Endothelial cell of umbilical vein (primary cell): ENCODE results near the gene STYK1. TPM values are rescaled to one million over a fixed set of nuclear protein-coding genes. Genes with fewer than 3 reads are reported as not detected.

ENCODE experiments used
- BruUV-seq: library from RNA; stranded (reverse); fragments of 400-500 nt; replicated peaks from 2 replicates; lab custom pipeline; 2021; lab: Mats Ljungman, UMichigan
- CTCF ChIA-PET: fragments of 300-600, 350-600 bp; sonication (Branson Sonifier 250); formaldehyde crosslinking; loops from one replicate; lab custom pipeline; 2021; ENCODE audit warnings: antibody characterized with exemption, inconsistent platforms; lab: Charles Lee
- POLR2A ChIA-PET: fragments of 300-600, 350-600 bp; sonication (Branson Sonifier 250); formaldehyde crosslinking; loops from one replicate; lab custom pipeline; 2021; ENCODE audit warnings: antibody characterized with exemption, inconsistent platforms; lab: Charles Lee
- DNase-seq: peaks from one replicate; pipeline ENCODE4 v3.0.0-alpha.2; 2011; ENCODE audit warnings: low read depth, low spot score
- FAIRE-seq: peaks from 2 replicates; lab custom pipeline; 2011; peaks lifted over from hg19 to GRCh38; lab: Jason Lieb, UNC
- H2AFZ ChIP-seq: 2 replicates; pipeline ENCODE4 v1.6.0; 2012; ENCODE audit warnings: low read depth, low read length, control low read depth, inconsistent platforms
- H3K27ac ChIP-seq: 2 replicates; pipeline ENCODE4 v1.5.1; 2011; ENCODE audit warnings: low read depth, mild to moderate bottlenecking, control low read depth, low read length, moderate library complexity; ENCODE audit not compliant: insufficient read depth
- H3K27me3 ChIP-seq, 2 experiments: 2 replicates each; pipeline versions ENCODE4 v1.6.0 to v1.6.1; 2011; ENCODE audit warnings: low read length in 2 of 2, mixed read lengths in 1 of 2; ENCODE audit not compliant: control insufficient read depth in 2 of 2, insufficient read depth in 2 of 2
- H3K36me3 ChIP-seq, 2 experiments: 2 replicates in 1 of 2; 3 replicates in 1 of 2; pipeline ENCODE4 v1.5.1; 2011; ENCODE audit warnings: low read length in 2 of 2, mild to moderate bottlenecking in 1 of 2, moderate library complexity in 1 of 2; ENCODE audit not compliant: control insufficient read depth in 2 of 2, insufficient read depth in 2 of 2; ENCODE audit errors: extremely low read depth in 1 of 2
- H3K4me1 ChIP-seq: 3 replicates; pipeline ENCODE4 v1.5.1; 2011; ENCODE audit warnings: mild to moderate bottlenecking, low read length; ENCODE audit not compliant: control insufficient read depth, insufficient read depth; ENCODE audit errors: extremely low read depth
- H3K4me2 ChIP-seq: 2 replicates; pipeline ENCODE4 v1.6.1; 2011; ENCODE audit warnings: low read length, control low read depth, mixed read lengths; ENCODE audit not compliant: insufficient read depth
- H3K4me3 ChIP-seq, 3 experiments: fragments of 200-600 bp in 1 of 3; sonication (generic), shearing (Covaris generic) in 1 of 3; replicated peaks in 1 of 3; 2 replicates each; pipeline ENCODE4 v1.5.1; 2011 to 2016; ENCODE audit warnings: control low read depth in 3 of 3, low read length in 3 of 3, mild to moderate bottlenecking in 2 of 3, inconsistent platforms in 1 of 3, low read depth in 1 of 3, moderate library complexity in 1 of 3; ENCODE audit not compliant: insufficient read depth in 1 of 3
- H3K79me2 ChIP-seq: 2 replicates; pipeline ENCODE4 v1.6.0; 2012; ENCODE audit warnings: low read length, inconsistent platforms; ENCODE audit not compliant: control insufficient read depth, insufficient read depth
- H3K9ac ChIP-seq: replicated peaks from 2 replicates; pipeline ENCODE3; 2011; ENCODE audit warnings: low read length, control low read depth; ENCODE audit not compliant: insufficient read depth; ENCODE audit errors: extremely low read depth
- H3K9me1 ChIP-seq: replicated peaks from 3 replicates; pipeline ENCODE4 v1.6.0; 2011; ENCODE audit warnings: mild to moderate bottlenecking, low read length; ENCODE audit not compliant: control insufficient read depth, insufficient read depth; ENCODE audit errors: extremely low read depth
- H3K9me3 ChIP-seq: replicated peaks from 2 replicates; pipeline ENCODE4 v1.5.1; 2012; ENCODE audit warnings: low read length, inconsistent platforms; ENCODE audit not compliant: control insufficient read depth, insufficient read depth
- H4K20me1 ChIP-seq: replicated peaks from 2 replicates; pipeline ENCODE3; 2011; ENCODE audit warnings: mild to moderate bottlenecking, low read length; ENCODE audit not compliant: control insufficient read depth, insufficient read depth; ENCODE audit errors: extremely low read depth
- EZH2 ChIP-seq: IDR thresholded peaks from 2 replicates; pipeline ENCODE4 v1.6.1; 2012; ENCODE audit warnings: borderline replicate concordance, low read depth, mild to moderate bottlenecking, moderate library complexity, low read length, inconsistent platforms; ENCODE audit not compliant: severe bottlenecking
- FOS ChIP-seq: IDR thresholded peaks from 2 replicates; pipeline ENCODE4 v1.6.1; 2011; ENCODE audit warnings: mild to moderate bottlenecking, low read length, moderate library complexity, borderline replicate concordance; ENCODE audit not compliant: insufficient read depth
- GATA2 ChIP-seq: IDR thresholded peaks from 2 replicates; pipeline ENCODE4 v1.7.0; 2011; ENCODE audit warnings: low read depth, mild to moderate bottlenecking, moderate library complexity, mixed read lengths, low read length; ENCODE audit not compliant: insufficient read length, insufficient read depth
- JUN ChIP-seq: IDR thresholded peaks from 2 replicates; pipeline ENCODE4 v1.6.1; 2011; ENCODE audit warnings: borderline replicate concordance, low read depth; ENCODE audit not compliant: insufficient read length, insufficient read depth
- MYC ChIP-seq: IDR thresholded peaks from one replicate; pipeline ENCODE4 v1.6.1; 2011; ENCODE audit warnings: mild to moderate bottlenecking, low read depth, low read length
- POLR2A ChIP-seq: IDR thresholded peaks from 2 replicates; pipeline ENCODE4 v1.6.1; 2012; ENCODE audit warnings: low read depth, mild to moderate bottlenecking, control low read depth, low read length
- POLR2AphosphoS5 ChIP-seq: IDR thresholded peaks from 2 replicates; pipeline ENCODE4 v1.6.1; 2012; ENCODE audit warnings: low read depth, mild to moderate bottlenecking, control low read depth, low read length, moderate library complexity; ENCODE audit not compliant: insufficient read depth
- dilution Hi-C: fragments of 300-500 bp; cut with MboI; formaldehyde crosslinking; loops from one replicate; pipeline ENCODE4 v1.15.0; 2019; ENCODE audit warnings: low sequenced_read_pairs; ENCODE audit not compliant: extremely low pct_ligation_motif_present
- intact Hi-C: fragments of 100-400 bp; cut with micrococcal nuclease; formaldehyde crosslinking; loops from one replicate; pipeline ENCODE4 v1.10.0; 2022
- polyA plus RNA-seq, 4 experiments: library from polyadenylated mRNA; depleted of rRNA in 3 of 4; stranded (reverse) in 3 of 4; unstranded in 1 of 4; fragments of >200 nt; gene quantifications; 2 replicates each; pipeline versions ENCODE4 v1.2.1 to v1.2.3, GENCODE V29; 2011 to 2012; ENCODE audit warnings: missing spikeins in 1 of 4
- total RNA-seq: library from RNA; stranded (reverse); gene quantifications from 2 replicates; pipeline ENCODE4 v1.2.3, GENCODE V29; 2021
- TF ChIP-seq, protein P1 (sequence below), 2 donors: IDR thresholded peaks; 1 replicate in 1 of 2; 2 replicates in 1 of 2; pipeline ENCODE4 v1.5.1; 2011; ENCODE audit warnings: low read length in 2 of 2, mild to moderate bottlenecking in 2 of 2, moderate library complexity in 2 of 2, control low read depth in 1 of 2, inconsistent platforms in 1 of 2, low read depth in 1 of 2; ENCODE audit not compliant: insufficient read depth in 1 of 2; ENCODE audit errors: extremely low read depth in 1 of 2
- TF ChIP-seq, protein P2 (sequence below): IDR thresholded peaks from 2 replicates; pipeline ENCODE4 v1.6.1; 2011; ENCODE audit not compliant: insufficient read depth, insufficient read length

STYK1 gene
- total and polyA plus RNA-seq, 2 donors (not counting 3 experiments of a cell fraction or from before 2014, with no cell fraction given) = 7.7 to 15.2 TPM

DNA sequence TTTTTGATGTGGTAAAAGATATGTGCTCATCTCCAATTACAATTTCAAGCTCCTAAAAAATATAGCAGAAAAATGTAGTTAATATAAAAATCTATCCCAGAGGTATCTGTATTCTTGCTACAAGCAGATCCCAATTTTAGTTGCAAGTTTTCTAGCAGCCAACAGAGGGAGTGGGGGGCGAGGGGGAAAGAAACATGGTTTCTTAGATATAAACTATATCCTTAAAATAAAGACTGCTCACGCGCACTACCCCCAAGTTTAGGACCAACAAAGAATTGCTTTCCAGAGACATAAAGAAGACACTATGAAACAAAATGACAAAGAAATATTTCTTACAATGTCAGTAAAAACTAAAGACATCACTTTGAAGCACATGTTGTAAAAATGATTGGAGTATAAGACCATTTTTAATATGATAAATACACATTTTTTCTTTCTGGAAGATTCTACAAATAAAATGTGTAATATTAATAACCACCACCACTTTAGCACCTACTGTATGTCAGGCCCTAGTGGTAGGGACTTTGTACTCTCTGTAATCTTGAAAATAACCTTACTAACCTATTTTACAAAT is 65.9 kb downstream of the STYK1 start:
- intact Hi-C loops = loop anchor here (1.0 kb wide), 2 partner anchors 66 to 142 kb away; partner anchors contain the start of gene STYK1
- CTCF ChIA-PET = interaction anchor here (0.8 to 1.7 kb wide), 3 partner anchors 68 to 142 kb away, joined by 3 to 10 read pairs (median 6); no protein-coding TSS in a partner anchor

More for the DNA sequence above, 65.9 kb downstream of the STYK1 start:
- DNase-seq (peak; percentile 37), FAIRE-seq (no peak)
- H4K20me1 ChIP-seq = no peaks in the 10 kb centered on the region
- no peak overlapping the region for H3K4me2 ChIP-seq
- no peak overlapping the region for H2AFZ ChIP-seq
- dilution Hi-C loops = no loop called here
- H3K9ac ChIP-seq = no peak overlapping the region
- H3K79me2 ChIP-seq = peaks cover 20% of the 10 kb centered on the region
- H3K27me3 ChIP-seq = no peaks in the 10 kb centered on the region
- POLR2A ChIA-PET = no interaction called here
- H3K4me3 ChIP-seq = no peak overlapping the region
- BruUV-seq = no TSS peak
- no peak overlapping the region for H3K27ac ChIP-seq
- no peaks in the 10 kb centered on the region for H3K9me1 ChIP-seq
- peaks cover 10% of the 10 kb centered on the region for H3K4me1 ChIP-seq
- H3K36me3 ChIP-seq = peaks cover 6 to 11% of the 10 kb centered on the region in 2 experiments
- H3K9me3 ChIP-seq = no peaks in the 10 kb centered on the region
- TF ChIP-seq MYC (no peak), EZH2 (no peak), FOS (no peak), POLR2AphosphoS5 (no peak), JUN (no peak), GATA2 (no peak), POLR2A (no peak)
- TF ChIP-seq, protein P1, sequence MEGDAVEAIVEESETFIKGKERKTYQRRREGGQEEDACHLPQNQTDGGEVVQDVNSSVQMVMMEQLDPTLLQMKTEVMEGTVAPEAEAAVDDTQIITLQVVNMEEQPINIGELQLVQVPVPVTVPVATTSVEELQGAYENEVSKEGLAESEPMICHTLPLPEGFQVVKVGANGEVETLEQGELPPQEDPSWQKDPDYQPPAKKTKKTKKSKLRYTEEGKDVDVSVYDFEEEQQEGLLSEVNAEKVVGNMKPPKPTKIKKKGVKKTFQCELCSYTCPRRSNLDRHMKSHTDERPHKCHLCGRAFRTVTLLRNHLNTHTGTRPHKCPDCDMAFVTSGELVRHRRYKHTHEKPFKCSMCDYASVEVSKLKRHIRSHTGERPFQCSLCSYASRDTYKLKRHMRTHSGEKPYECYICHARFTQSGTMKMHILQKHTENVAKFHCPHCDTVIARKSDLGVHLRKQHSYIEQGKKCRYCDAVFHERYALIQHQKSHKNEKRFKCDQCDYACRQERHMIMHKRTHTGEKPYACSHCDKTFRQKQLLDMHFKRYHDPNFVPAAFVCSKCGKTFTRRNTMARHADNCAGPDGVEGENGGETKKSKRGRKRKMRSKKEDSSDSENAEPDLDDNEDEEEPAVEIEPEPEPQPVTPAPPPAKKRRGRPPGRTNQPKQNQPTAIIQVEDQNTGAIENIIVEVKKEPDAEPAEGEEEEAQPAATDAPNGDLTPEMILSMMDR (IDR thresholded peaks at IDR 0.05; ENCODE audit: extremely low read depth in 1 of 2, insufficient read depth in 1 of 2, low read depth in 1 of 2, low read length in 2 of 2) = peak; percentile 15 to 31
- TF ChIP-seq, protein P2, sequence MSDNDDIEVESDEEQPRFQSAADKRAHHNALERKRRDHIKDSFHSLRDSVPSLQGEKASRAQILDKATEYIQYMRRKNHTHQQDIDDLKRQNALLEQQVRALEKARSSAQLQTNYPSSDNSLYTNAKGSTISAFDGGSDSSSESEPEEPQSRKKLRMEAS = no peak
